Lower leg skin (tissue), 4 donors: ENCODE results near the gene AKTIP. TPM values are rescaled to one million over a fixed set of nuclear protein-coding genes. Genes with fewer than 3 reads are reported as not detected.
"Not testable (repeated sequence)": the region's sequence is repeated elsewhere in the genome, so short reads cannot be mapped to it uniquely, and the experiment has no call there.

Source experiments
- DNase-seq, 2 donors: peaks; one replicate each; pipeline ENCODE4 v3.0.0-alpha.2; 2019; ENCODE audit warnings: low spot score in 2 of 2
- H3K4me3 ChIP-seq: fragments of 200-600 bp; sonication (generic); 2 replicates; pipeline ENCODE4 v1.5.1; 2017; ENCODE audit warnings: mild to moderate bottlenecking, low read depth; ENCODE audit not compliant: poor library complexity, severe bottlenecking
- CTCF ChIP-seq, 3 donors: fragments of 450-650 bp; IDR thresholded peaks; one replicate each; pipeline ENCODE4 v1.5.1; 2016; ENCODE audit warnings: antibody characterized with exemption in 3 of 3, mild to moderate bottlenecking in 3 of 3, moderate library complexity in 2 of 3
- POLR2A ChIP-seq, 2 donors: fragments of 450-650 bp; IDR thresholded peaks; one replicate each; pipeline ENCODE4 v1.6.1; 2016 to 2017; ENCODE audit warnings: antibody characterized with exemption in 2 of 2, mild to moderate bottlenecking in 1 of 2, moderate library complexity in 1 of 2
- WGBS, 2 donors: methylation state at CpG; one replicate each; pipeline ENCODE4 v1.1.5; 2018; 5-methylcytosine and 5-hydroxymethylcytosine counted together
- intact Hi-C: fragments of 100-400 bp; cut with DNase I; formaldehyde crosslinking; loops from one replicate; pipeline ENCODE4 v1.15.0; 2023; ENCODE audit warnings: low total_unique reads
- total RNA-seq, 4 donors: library from RNA; depleted of rRNA; stranded (reverse); fragments of >200 nt; gene quantifications; one replicate each; pipeline ENCODE4 v1.1.0, GENCODE V29; 2016

Gene AKTIP
- total RNA-seq, 4 donors from 2014 or later, result 30.9 to 90.9 (median 59.9) TPM

- 69 to 79% methylated on average over 2 of the region's 2 CpGs for WGBS, 2 donors
- H3K4me3 ChIP-seq, result no peak overlapping the region
- intact Hi-C loops, result no loop called here
- TF ChIP-seq POLR2A (IDR thresholded peaks at IDR 0.05) (no peak), CTCF (IDR thresholded peaks at IDR 0.05) (no peak)
- DNase-seq, result peak in 1 of 2 donors; percentile 28
Observed at GRCh38 chr16:53515811-53516210, 12.8 kb upstream of the AKTIP start.

DNA sequence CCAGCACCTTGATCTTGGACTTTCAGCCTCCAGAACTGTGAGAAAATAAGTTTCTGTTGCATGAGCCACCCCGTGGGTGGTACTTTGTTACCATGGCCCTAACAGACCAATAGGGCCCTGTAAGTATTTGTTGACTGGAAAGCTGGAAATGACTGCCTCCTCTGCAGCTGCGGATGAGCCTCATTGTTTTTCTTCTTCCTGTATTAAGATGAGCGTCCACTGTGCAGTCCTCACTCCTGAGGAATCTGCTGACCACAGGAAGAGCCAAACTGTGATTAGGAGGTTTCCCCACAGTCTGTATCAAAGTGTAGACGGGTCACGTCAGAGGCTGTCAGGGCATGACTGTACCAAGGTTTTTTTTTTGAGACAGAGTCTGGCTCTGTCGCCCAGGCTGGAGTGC lies 12.2 kb upstream of the AKTIP start:
- 83 to 84% methylated on average over 6 of the region's 6 CpGs for WGBS, 2 donors
- intact Hi-C loops, result no loop called here
- no peak overlapping the region for H3K4me3 ChIP-seq
- TF ChIP-seq CTCF (IDR thresholded peaks at IDR 0.05) (no peak), POLR2A (IDR thresholded peaks at IDR 0.05) (no peak)
- no peak for DNase-seq

- H3K4me3 ChIP-seq, intact Hi-C loops: not testable (repeated sequence)
- peak in 1 of 2 donors; percentile 0 for DNase-seq
- WGBS, 2 donors, result 100% methylated on average over 1 of the region's 1 CpG
Observed at GRCh38 chr16:53512795-53513194, 9.8 kb upstream of the AKTIP start.

- TF ChIP-seq POLR2A (IDR thresholded peaks at IDR 0.05) (no peak), CTCF (IDR thresholded peaks at IDR 0.05) (no peak)
- WGBS, 2 donors, result 78 to 89% methylated on average over 12 of the region's 12 CpGs
- intact Hi-C loops, result no loop called here
- peak in 1 of 2 donors; percentile 64 for DNase-seq
- no peak overlapping the region for H3K4me3 ChIP-seq
Observed at GRCh38 chr16:53511403-53512280, 8.6 kb upstream of the AKTIP start.

GRCh38 chr16:53511084-53511402 lies 8.0 kb upstream of the AKTIP start:
- WGBS, 2 donors, result 77 to 87% methylated on average over 6 of the region's 6 CpGs
- intact Hi-C loops, result no loop called here

DNA sequence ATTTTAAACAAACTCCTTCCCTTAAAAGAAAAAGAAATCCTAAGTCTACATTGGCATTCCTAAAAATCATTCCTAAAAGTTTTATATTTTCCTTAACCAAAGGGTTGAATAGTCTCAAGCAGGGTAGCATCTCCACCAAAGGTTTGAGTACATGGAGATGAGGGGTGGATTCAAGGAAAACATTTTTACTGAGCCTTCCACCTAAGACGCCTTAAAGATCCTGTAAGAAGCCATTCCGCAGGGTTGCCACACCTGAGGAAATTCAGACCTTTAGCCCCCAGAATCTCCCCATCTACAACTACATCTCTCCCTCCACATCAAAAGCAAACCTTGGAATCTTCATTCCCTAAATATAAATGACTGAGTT lies 7.7 kb upstream of the AKTIP start:
- 63 to 66% methylated on average over 2 of the region's 2 CpGs for WGBS, 2 donors
- intact Hi-C loops, result no loop called here
- peak in 1 of 2 donors; percentile 14 for DNase-seq
- H3K4me3 ChIP-seq, result no peak overlapping the region
- TF ChIP-seq CTCF (IDR thresholded peaks at IDR 0.05), result no peak
- TF ChIP-seq POLR2A (IDR thresholded peaks at IDR 0.05), result no peak

More at GRCh38 chr16:53511084-53511402, 8.0 kb upstream of the AKTIP start:
- peak in 1 of 2 donors; percentile 81 for DNase-seq
- H3K4me3 ChIP-seq, result no peak overlapping the region
- TF ChIP-seq POLR2A (IDR thresholded peaks at IDR 0.05) (no peak), CTCF (IDR thresholded peaks at IDR 0.05) (no peak)
